Measurements from ENCODE around the gene FRS3. TPM values are rescaled to one million over a fixed set of nuclear protein-coding genes. Genes with fewer than 3 reads are reported as not detected.

The FRS3 gene
- total RNA-seq, 2 donors from 2014 or later, result 2.6 to 5.3 TPM

GRCh38 chr6:41791305-41791704 lies 11.6 kb upstream of the FRS3 start:
- Histone ChIP-seq H3K27ac (no peak overlapping the region), H3K4me1 (peaks cover 13% of the 10 kb centered on the region), H3K9me3 (no peaks in the 10 kb centered on the region), H3K27me3 (no peaks in the 10 kb centered on the region), H3K36me3 (replicated peaks in 1 of 2; ENCODE audit: insufficient read depth in 1 of 2, low read depth in 2 of 2) (peaks cover 0 to 6% of the 10 kb centered on the region in 2 donors), H3K4me3 (no peak overlapping the region)
- intact Hi-C loops (cut with DNase I), result loop anchor here (5.0 kb wide), 1 partner anchor 251 kb away; no protein-coding TSS in a partner anchor
- no peak for ATAC-seq
- TF ChIP-seq POLR2A (IDR thresholded peaks at IDR 0.05) (no peak), CTCF (IDR thresholded peaks at IDR 0.05) (no peak)
- no peak for DNase-seq
- 45 to 48% methylated on average over 1 of the region's 1 CpG for WGBS, 2 donors

GRCh38 chr6:41790045-41790444 lies 10.3 kb upstream of the FRS3 start:
- 79 to 96% methylated on average over 1 of the region's 1 CpG for WGBS, 2 donors
- H3K27ac ChIP-seq, result no peak overlapping the region
- TF ChIP-seq CTCF (IDR thresholded peaks at IDR 0.05) (no peak), POLR2A (IDR thresholded peaks at IDR 0.05) (no peak)
- H3K4me1 ChIP-seq, result peaks cover 26% of the 10 kb centered on the region
- ATAC-seq (no peak), DNase-seq (no peak)
- peaks cover 0 to 6% of the 10 kb centered on the region in 2 donors for H3K36me3 ChIP-seq (replicated peaks in 1 of 2; ENCODE audit: insufficient read depth in 1 of 2, low read depth in 2 of 2)
- intact Hi-C loops (cut with DNase I), result loop anchor here (5.0 kb wide), 1 partner anchor 252 kb away; no protein-coding TSS in a partner anchor
- H3K4me3 ChIP-seq, result no peak overlapping the region
- H3K27me3 ChIP-seq, result no peaks in the 10 kb centered on the region
- H3K9me3 ChIP-seq, result no peaks in the 10 kb centered on the region

GRCh38 chr6:41789390-41789724 lies 9.7 kb upstream of the FRS3 start:
- peaks cover 33% of the 10 kb centered on the region for H3K4me1 ChIP-seq
- TF ChIP-seq POLR2A (IDR thresholded peaks at IDR 0.05), result no peak
- no peak for TF ChIP-seq CTCF (IDR thresholded peaks at IDR 0.05)
- WGBS, 2 donors, result 53 to 69% methylated on average over 3 of the region's 3 CpGs
- H3K27ac ChIP-seq, result no peak overlapping the region
- DNase-seq, result no peak
- intact Hi-C loops (cut with DNase I), result no loop called here
- H3K36me3 ChIP-seq (replicated peaks in 1 of 2; ENCODE audit: insufficient read depth in 1 of 2, low read depth in 2 of 2), result peaks cover 0 to 6% of the 10 kb centered on the region in 2 donors
- H3K4me3 ChIP-seq, result no peak overlapping the region
- no peaks in the 10 kb centered on the region for H3K9me3 ChIP-seq
- H3K27me3 ChIP-seq, result no peaks in the 10 kb centered on the region
- no peak for ATAC-seq

GRCh38 chr6:41787219-41787917 lies 7.7 kb upstream of the FRS3 start, which contains the start of gene TOMM6:
TSS of gene TOMM6 (plus strand) at chr6:41787694. CDS start at chr6:41787698, 4 bp downstream.
- Histone ChIP-seq H3K9me3 (no peaks in the 10 kb centered on the region), H3K4me3 (peak within 1 kb of the TSS; percentile 46 to 66), H3K36me3 (replicated peaks in 1 of 2; ENCODE audit: insufficient read depth in 1 of 2, low read depth in 2 of 2) (peaks cover 0 to 6% of the 10 kb centered on the region in 2 donors), H3K27me3 (no peaks in the 10 kb centered on the region), H3K27ac (peak within 1 kb of the TSS; percentile 75 to 93 (median 92)), H3K4me1 (peaks cover 48% of the 10 kb centered on the region)
- DNase-seq, result peak; percentile 95 to 96 (median 96)
- 0% methylated on average over 28 to 53 of the region's 55 CpGs for WGBS, 2 donors
- intact Hi-C loops (cut with DNase I), result no loop called here
- peak; percentile 89 for ATAC-seq
- peak; percentile 72 to 94 (median 86) for TF ChIP-seq POLR2A (IDR thresholded peaks at IDR 0.05)
- TF ChIP-seq CTCF (IDR thresholded peaks at IDR 0.05), result peak; percentile 80 to 99 (median 98)
